Measurements from ENCODE around the gene CNTN5.

DNA sequence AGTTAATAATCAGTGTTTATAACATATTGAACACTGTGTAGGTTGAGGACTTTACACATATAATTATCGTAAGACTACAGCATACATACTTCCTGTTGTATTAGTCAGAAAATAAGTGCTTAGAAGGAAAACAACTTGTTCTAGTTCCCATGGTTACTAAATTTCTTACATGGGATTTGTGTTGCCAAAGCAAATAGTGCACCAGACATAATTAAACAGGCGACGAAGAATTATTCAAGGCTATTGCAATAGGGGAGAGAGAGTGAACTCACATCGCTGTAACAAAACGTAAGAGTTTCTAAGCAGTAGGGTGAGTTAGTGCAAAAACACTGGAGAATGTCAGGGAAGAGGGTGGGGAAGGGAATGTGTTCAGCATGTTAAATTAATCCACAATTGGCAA, 347.8 kb downstream of the CNTN5 start:
- TF ChIP-seq, protein P1, sequence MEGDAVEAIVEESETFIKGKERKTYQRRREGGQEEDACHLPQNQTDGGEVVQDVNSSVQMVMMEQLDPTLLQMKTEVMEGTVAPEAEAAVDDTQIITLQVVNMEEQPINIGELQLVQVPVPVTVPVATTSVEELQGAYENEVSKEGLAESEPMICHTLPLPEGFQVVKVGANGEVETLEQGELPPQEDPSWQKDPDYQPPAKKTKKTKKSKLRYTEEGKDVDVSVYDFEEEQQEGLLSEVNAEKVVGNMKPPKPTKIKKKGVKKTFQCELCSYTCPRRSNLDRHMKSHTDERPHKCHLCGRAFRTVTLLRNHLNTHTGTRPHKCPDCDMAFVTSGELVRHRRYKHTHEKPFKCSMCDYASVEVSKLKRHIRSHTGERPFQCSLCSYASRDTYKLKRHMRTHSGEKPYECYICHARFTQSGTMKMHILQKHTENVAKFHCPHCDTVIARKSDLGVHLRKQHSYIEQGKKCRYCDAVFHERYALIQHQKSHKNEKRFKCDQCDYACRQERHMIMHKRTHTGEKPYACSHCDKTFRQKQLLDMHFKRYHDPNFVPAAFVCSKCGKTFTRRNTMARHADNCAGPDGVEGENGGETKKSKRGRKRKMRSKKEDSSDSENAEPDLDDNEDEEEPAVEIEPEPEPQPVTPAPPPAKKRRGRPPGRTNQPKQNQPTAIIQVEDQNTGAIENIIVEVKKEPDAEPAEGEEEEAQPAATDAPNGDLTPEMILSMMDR (IDR thresholded peaks at IDR 0.05 in 4 of 5, conservative IDR thresholded peaks at IDR 0.05 in 1 of 5), result no peak
- no peak for TF ChIP-seq POLR2A (IDR thresholded peaks at IDR 0.05)

All from gastrocnemius medialis (tissue), 4 donors.